IMR-90 (cell line): ENCODE measurements around the gene ITGA6. TPM values are rescaled to one million over a fixed set of nuclear protein-coding genes. Genes with fewer than 3 reads are reported as not detected.

Experiments
- ATAC-seq: fragments of 200-7000 bp; cut with Tn5 transposase; 2 replicates; pipeline ENCODE4 v1.9.1; 2020; ENCODE audit warnings: low read depth, mild to moderate bottlenecking, moderate library complexity
- BruUV-seq: library from RNA; stranded (reverse); fragments of 400-500 nt; replicated peaks from 2 replicates; lab custom pipeline; 2021; lab: Mats Ljungman, UMichigan
- CTCF ChIA-PET: fragments of 300-600 bp; formaldehyde crosslinking; extraction: SDS; loops from one replicate; lab custom pipeline; 2021; ENCODE audit warnings: antibody characterized with exemption; lab: Yijun Ruan, JAX
- POLR2A ChIA-PET: fragments of 300-600 bp; sonication (Branson Sonifier 250); formaldehyde crosslinking; loops from one replicate; lab custom pipeline; 2022; ENCODE audit warnings: antibody characterized with exemption; ENCODE audit not compliant: unreplicated experiment; lab: Charles Lee
- DNase-seq: peaks from one replicate; pipeline ENCODE4 v3.0.0; 2013
- H2AFZ ChIP-seq: replicated peaks from 2 replicates; pipeline ENCODE3; 2013; ENCODE audit warnings: low read length, mild to moderate bottlenecking; ENCODE audit not compliant: poor library complexity
- H2AK5ac ChIP-seq: 2 replicates; pipeline ENCODE4 v1.6.1; 2013; ENCODE audit warnings: low read depth, low read length, inconsistent platforms
- H2AK9ac ChIP-seq: replicated peaks from 2 replicates; pipeline ENCODE3; 2013; ENCODE audit warnings: mild to moderate bottlenecking, low read depth, low read length, moderate library complexity; ENCODE audit not compliant: poor library complexity
- H2BK120ac ChIP-seq: 2 replicates; pipeline ENCODE4 v1.6.1; 2013; ENCODE audit warnings: low read depth, low read length, inconsistent platforms
- H2BK15ac ChIP-seq: 3 replicates; pipeline ENCODE4 v1.6.1; 2013; ENCODE audit warnings: low read depth, low read length, inconsistent platforms
- H2BK20ac ChIP-seq: 2 replicates; pipeline ENCODE4 v1.6.1; 2013; ENCODE audit warnings: low read depth, mild to moderate bottlenecking, inconsistent platforms, low read length, moderate library complexity
- H2BK5ac ChIP-seq: 2 replicates; pipeline ENCODE4 v1.6.1; 2013; ENCODE audit warnings: mild to moderate bottlenecking, low read depth, low read length, inconsistent platforms; ENCODE audit not compliant: poor library complexity, severe bottlenecking
- H3K14ac ChIP-seq: replicated peaks from 2 replicates; pipeline ENCODE4 v1.6.1; 2013; ENCODE audit warnings: low read depth, low read length, inconsistent platforms
- H3K18ac ChIP-seq: 2 replicates; pipeline ENCODE4 v1.6.1; 2013; ENCODE audit warnings: low read depth, low read length, control low read depth
- H3K23ac ChIP-seq: 2 replicates; pipeline ENCODE4 v1.6.1; 2013; ENCODE audit warnings: low read depth, low read length, inconsistent platforms
- H3K27ac ChIP-seq: 2 replicates; pipeline ENCODE4 v1.5.1; 2013; ENCODE audit warnings: mild to moderate bottlenecking, control low read depth, low read length; ENCODE audit not compliant: insufficient read depth
- H3K27me3 ChIP-seq: 2 replicates; pipeline ENCODE4 v1.6.1; 2013; ENCODE audit warnings: low read length; ENCODE audit not compliant: control insufficient read depth, insufficient read depth
- H3K36me3 ChIP-seq: 2 replicates; pipeline ENCODE4 v1.6.1; 2013; ENCODE audit warnings: low read length, mixed read lengths; ENCODE audit not compliant: control insufficient read depth, insufficient read depth
- H3K4ac ChIP-seq: 2 replicates; pipeline ENCODE4 v1.6.1; 2013; ENCODE audit warnings: low read depth, low read length, inconsistent platforms
- H3K4me1 ChIP-seq: 2 replicates; pipeline ENCODE4 v1.6.1; 2013; ENCODE audit warnings: low read length, mixed read lengths; ENCODE audit not compliant: control insufficient read depth, insufficient read depth
- H3K4me2 ChIP-seq: 2 replicates; pipeline ENCODE4 v1.6.1; 2013; ENCODE audit warnings: low read depth, mild to moderate bottlenecking, control low read depth, low read length, moderate library complexity
- H3K4me3 ChIP-seq: 2 replicates; pipeline ENCODE4 v1.5.1; 2013; ENCODE audit warnings: low read depth, mild to moderate bottlenecking, control low read depth, low read length, moderate library complexity; ENCODE audit not compliant: insufficient read depth
- H3K56ac ChIP-seq: 2 replicates; pipeline ENCODE4 v1.6.1; 2013; ENCODE audit warnings: low read length, inconsistent platforms; ENCODE audit not compliant: insufficient read depth; ENCODE audit errors: extremely low read depth
- H3K79me1 ChIP-seq, 2 experiments: 2 replicates each; pipeline ENCODE4 v1.6.1; 2013; ENCODE audit warnings: low read length in 2 of 2, inconsistent platforms in 1 of 2, low read depth in 1 of 2
- H3K9ac ChIP-seq: 2 replicates; pipeline ENCODE4 v1.6.1; 2013; ENCODE audit warnings: low read depth, low read length, control low read depth
- H3K9me1 ChIP-seq: 2 replicates; pipeline ENCODE4 v1.6.1; 2013; ENCODE audit warnings: low read length, inconsistent platforms; ENCODE audit not compliant: insufficient read depth
- H3K9me3 ChIP-seq: 2 replicates; pipeline ENCODE4 v1.6.1; 2013; ENCODE audit warnings: low read length; ENCODE audit not compliant: control insufficient read depth, insufficient read depth
- H4K20me1 ChIP-seq: 2 replicates; pipeline ENCODE4 v1.6.1; 2013; ENCODE audit warnings: low read length, inconsistent platforms; ENCODE audit not compliant: insufficient read depth
- H4K5ac ChIP-seq: 2 replicates; pipeline ENCODE4 v1.6.1; 2013; ENCODE audit warnings: mild to moderate bottlenecking, low read depth, low read length, control low read depth
- H4K8ac ChIP-seq, 2 experiments: 2 replicates each; pipeline ENCODE4 v1.6.1; 2013; ENCODE audit warnings: low read depth in 2 of 2, low read length in 2 of 2, control low read depth in 1 of 2, inconsistent platforms in 1 of 2
- H4K91ac ChIP-seq: 2 replicates; pipeline ENCODE4 v1.6.1; 2013; ENCODE audit warnings: low read depth, low read length, inconsistent platforms; ENCODE audit not compliant: insufficient read depth
- BHLHE40 ChIP-seq: fragments of 150-350 bp; IDR thresholded peaks from 2 replicates; pipeline ENCODE4 v1.6.1; 2016; ENCODE audit warnings: mild to moderate bottlenecking, low read depth, low read length
- CEBPB ChIP-seq: IDR thresholded peaks from 2 replicates; pipeline ENCODE4 v1.6.1; 2012; ENCODE audit warnings: low read depth, low read length, improper control_type of control experiment
- CHD1 ChIP-seq: IDR thresholded peaks from 2 replicates; pipeline ENCODE4 v1.6.1; 2012; ENCODE audit warnings: low read depth, low read length, improper control_type of control experiment
- FOS ChIP-seq: fragments of 150-350 bp; IDR thresholded peaks from 2 replicates; pipeline ENCODE4 v1.6.1; 2016; ENCODE audit warnings: low read depth, low read length
- MAZ ChIP-seq: IDR thresholded peaks from 2 replicates; pipeline ENCODE4 v1.6.1; 2012; ENCODE audit warnings: low read depth, mild to moderate bottlenecking, low read length, improper control_type of control experiment, moderate library complexity, borderline replicate concordance
- MXI1 ChIP-seq: IDR thresholded peaks from 2 replicates; pipeline ENCODE4 v1.6.1; 2012; ENCODE audit warnings: low read depth, mild to moderate bottlenecking, low read length, moderate library complexity, borderline replicate concordance
- POLR2A ChIP-seq: IDR thresholded peaks from 2 replicates; pipeline ENCODE4 v1.6.1; 2012; ENCODE audit warnings: mild to moderate bottlenecking, low read depth, low read length
- RFX5 ChIP-seq: IDR thresholded peaks from 2 replicates; pipeline ENCODE4 v1.8.0; 2012; ENCODE audit warnings: low read depth, mild to moderate bottlenecking, low read length, moderate library complexity
- SMC3 ChIP-seq: fragments of 150-350 bp; IDR thresholded peaks from 2 replicates; pipeline ENCODE4 v1.6.1; 2016; ENCODE audit warnings: low read depth, mild to moderate bottlenecking, antibody characterized with exemption, low read length, moderate library complexity
- USF2 ChIP-seq: fragments of 150-350 bp; IDR thresholded peaks from 2 replicates; pipeline ENCODE4 v1.6.1; 2017; ENCODE audit warnings: mild to moderate bottlenecking, antibody characterized with exemption, low read length, low read depth
- WGBS, 2 experiments: methylation state at CpG; one replicate each; pipeline versions ENCODE4 v1.1.5 to v1.1.7; 2013; ENCODE audit warnings: missing lambda C conversion rate in 2 of 2; ENCODE audit not compliant: insufficient read length in 1 of 2; ENCODE audit errors: extremely low coverage in 2 of 2; 5-methylcytosine and 5-hydroxymethylcytosine counted together
- dilution Hi-C: fragments of 300-500 bp; cut with HindIII; formaldehyde crosslinking; loops from one replicate; pipeline ENCODE4 v1.14.3; 2018; ENCODE audit warnings: low sequenced_read_pairs; ENCODE audit not compliant: unreplicated experiment
- in situ Hi-C: fragments of 300-500 bp; cut with MboI; formaldehyde crosslinking; loops from 3 replicates; pipeline ENCODE4 v1.14.3; 2019; ENCODE audit warnings: low sequenced_read_pairs, inconsistent platforms, mixed read lengths
- intact Hi-C: fragments of 100-400 bp; cut with micrococcal nuclease; formaldehyde crosslinking; loops from 2 replicates; pipeline ENCODE4 v1.10.0; 2022
- polyA plus RNA-seq, 3 experiments: library from polyadenylated mRNA; depleted of rRNA; stranded (reverse); fragments of >200 nt; gene quantifications; 2 replicates each; pipeline ENCODE4 v1.2.3, GENCODE V29; 2012; ENCODE audit warnings: low replicate concordance in 1 of 3
- total RNA-seq: library from RNA; depleted of rRNA; stranded (reverse); fragments of >200 nt; gene quantifications from 2 replicates; pipeline ENCODE4 v1.2.3, GENCODE V29; 2012

The ITGA6 gene
- total and polyA plus RNA-seq, 2 of the 4 experiments (the other 2 are of a cell fraction), result 12.5 to 43.9 TPM

GRCh38 chr2:172442072-172442895 is 14.9 kb downstream of the ITGA6 start:
- POLR2A ChIA-PET, result interaction anchor here (0.7 kb wide), 1 partner anchor 90 kb away, joined by 3 read pairs; no protein-coding TSS in a partner anchor
- no peak overlapping the region; the same call in 2 of the 3 replicates for H2BK15ac ChIP-seq
- WGBS, 2 experiments, result 17% methylated on average over 1 of the region's 10 CpGs; no CpG with 5 or more reads in 1 of the 2 experiments
- peaks cover 30 to 62% of the 10 kb centered on the region in 2 experiments for H3K79me1 ChIP-seq
- peak overlapping the region; percentile 38; the same call in 1 of the 2 replicates for H2BK20ac ChIP-seq
- H3K9me1 ChIP-seq, result peaks cover 30% of the 10 kb centered on the region
- dilution Hi-C loops, result no loop called here
- no TSS peak for BruUV-seq
- no peak overlapping the region; a peak in 1 of 4 replicates for H4K8ac ChIP-seq
- peaks cover 13% of the 10 kb centered on the region for H3K4me1 ChIP-seq
- no peak overlapping the region for H3K18ac ChIP-seq
- no peak overlapping the region for H3K4me3 ChIP-seq
- 0 out of 2 replicates have a peak, but pooled peaks cover 9% of the 10 kb centered on the region for H4K20me1 ChIP-seq
- H3K36me3 ChIP-seq, result no peaks in the 10 kb centered on the region
- peak overlapping the region; percentile 22 for H2AK9ac ChIP-seq
- no peak overlapping the region; the same call in 1 of the 2 replicates for H3K23ac ChIP-seq
- no peak overlapping the region for H2BK120ac ChIP-seq
- peak overlapping the region; percentile 43; the same call in 1 of the 2 replicates for H3K4ac ChIP-seq
- peak overlapping the region; percentile 62 for H2AFZ ChIP-seq
- peak overlapping the region; percentile 11; the same call in 1 of the 2 replicates for H3K56ac ChIP-seq
- no peak overlapping the region for H2BK5ac ChIP-seq
- H3K27ac ChIP-seq, result no peak overlapping the region
- H4K5ac ChIP-seq, result no peak overlapping the region
- H3K9ac ChIP-seq, result no peak overlapping the region
- TF ChIP-seq USF2 (no peak), MAZ (no peak), MXI1 (peak; percentile 70), CEBPB (peak; percentile 51), POLR2A (no peak), FOS (peak; percentile 84), SMC3 (no peak), BHLHE40 (peak; percentile 53; the same call in 1 of the 2 replicates), RFX5 (no peak), CHD1 (no peak)
- ATAC-seq (peak; percentile 89), DNase-seq (peak; percentile 97)
- no peaks in the 10 kb centered on the region for H3K27me3 ChIP-seq
- H3K14ac ChIP-seq, result no peak overlapping the region; the same call in 1 of the 2 replicates
- peak overlapping the region; percentile 75; the same call in 1 of the 2 replicates for H2AK5ac ChIP-seq
- H3K9me3 ChIP-seq, result no peaks in the 10 kb centered on the region
- no peak overlapping the region; the same call in 1 of the 2 replicates for H3K4me2 ChIP-seq
- in situ Hi-C loops, result no loop called here
- H4K91ac ChIP-seq, result no peak overlapping the region
- intact Hi-C loops, result no loop called here
- CTCF ChIA-PET, result interaction anchor here (0.9 to 3.3 kb wide), 3 partner anchors 19 to 269 kb away, joined by 3 to 14 read pairs (median 3); no protein-coding TSS in a partner anchor
